BLaER1 treated with 17β-estradiol and CSF1 and Interleukin-3, amounts not matched to agents 10 nM and 100 nM (cell line): ENCODE data around the gene CLEC20A.
A peak's percentile ranks its signal among the peaks of the same experiment; 100 is the strongest.

ENCODE experiments used
- H3K27ac ChIP-seq, 11 experiments: shearing (Covaris generic); formaldehyde crosslinking; 2 replicates each; pipeline ENCODE4 v1.8.1; 2022
- H3K27me3 ChIP-seq, 11 experiments: shearing (Covaris generic); formaldehyde crosslinking; 2 replicates each; pipeline ENCODE4 v1.8.1; 2022
- H3K36me3 ChIP-seq, 11 experiments: shearing (Covaris generic); formaldehyde crosslinking; 2 replicates each; pipeline ENCODE4 v1.8.1; 2022
- H3K4me1 ChIP-seq, 10 experiments: shearing (Covaris generic); formaldehyde crosslinking; 2 replicates each; pipeline ENCODE4 v1.8.1; 2022
- H3K4me2 ChIP-seq, 11 experiments: shearing (Covaris generic); formaldehyde crosslinking; 2 replicates each; pipeline ENCODE4 v1.8.1; 2022
- H3K4me3 ChIP-seq, 10 experiments: shearing (Covaris generic); formaldehyde crosslinking; 2 replicates each; pipeline ENCODE4 v1.8.1; 2022
- H3K9ac ChIP-seq, 11 experiments: shearing (Covaris generic); formaldehyde crosslinking; 2 replicates each; pipeline ENCODE4 v1.8.1; 2022
- H3K9me3 ChIP-seq, 11 experiments: shearing (Covaris generic); formaldehyde crosslinking; replicated peaks in 1 of 11; 2 replicates each; pipeline ENCODE4 v1.8.1; 2022
- H4K20me1 ChIP-seq, 11 experiments: shearing (Covaris generic); formaldehyde crosslinking; 2 replicates each; pipeline ENCODE4 v1.8.1; 2022
- Cebpa-rat ChIP-seq, 11 experiments: shearing (Covaris generic); IDR thresholded peaks; 2 replicates each; pipeline ENCODE4 v1.8.1; 2022

Gene CLEC20A

GRCh38 chr1:178461104-178461503 is 35.7 kb downstream of the CLEC20A start:
- no peak overlapping the region for H3K4me2 ChIP-seq
- H4K20me1 ChIP-seq, result no peaks in the 10 kb centered on the region
- H3K4me1 ChIP-seq, result peaks cover 0 to 10% (median 0%) of the 10 kb centered on the region in 10 experiments; a peak in 5 of 20 replicates
- H3K4me3 ChIP-seq, result no peak overlapping the region
- H3K9ac ChIP-seq, result no peak overlapping the region
- TF ChIP-seq Cebpa-rat (IDR thresholded peaks at IDR 0.05), result no peak
- no peaks in the 10 kb centered on the region for H3K27me3 ChIP-seq
- no peaks in the 10 kb centered on the region for H3K9me3 ChIP-seq
- H3K36me3 ChIP-seq, result peaks cover 0 to 34% (median 0%) of the 10 kb centered on the region in 11 experiments; a peak in 4 of 22 replicates
- H3K27ac ChIP-seq, result no peak overlapping the region

- Histone ChIP-seq H4K20me1 (no peaks in the 10 kb centered on the region), H3K36me3 (peaks cover 0 to 24% (median 0%) of the 10 kb centered on the region in 11 experiments; a peak in 3 of 22 replicates), H3K4me3 (no peak overlapping the region), H3K9me3 (no peaks in the 10 kb centered on the region), H3K27ac (no peak overlapping the region), H3K4me2 (no peak overlapping the region), H3K27me3 (no peaks in the 10 kb centered on the region), H3K9ac (no peak overlapping the region), H3K4me1 (peaks cover 0 to 10% (median 0%) of the 10 kb centered on the region in 10 experiments; a peak in 5 of 20 replicates)
- TF ChIP-seq Cebpa-rat (IDR thresholded peaks at IDR 0.05), result no peak
These were observed 38.6 kb downstream of the CLEC20A start for GRCh38 chr1:178458203-178458602.

GRCh38 chr1:178457651-178458050 is 39.1 kb downstream of the CLEC20A start:
- Histone ChIP-seq H3K4me2 (no peak overlapping the region), H3K27me3 (no peaks in the 10 kb centered on the region), H4K20me1 (no peaks in the 10 kb centered on the region), H3K27ac (no peak overlapping the region), H3K9me3 (no peaks in the 10 kb centered on the region), H3K36me3 (peaks cover 0 to 24% (median 0%) of the 10 kb centered on the region in 11 experiments; a peak in 3 of 22 replicates), H3K4me3 (no peak overlapping the region), H3K9ac (no peak overlapping the region), H3K4me1 (peaks cover 0 to 10% (median 0%) of the 10 kb centered on the region in 10 experiments; a peak in 5 of 20 replicates)
- no peak for TF ChIP-seq Cebpa-rat (IDR thresholded peaks at IDR 0.05)

- peak in 4 of 11 experiments; percentile 27 to 68 (median 39); a peak in 3 of 22 replicates for TF ChIP-seq Cebpa-rat (IDR thresholded peaks at IDR 0.05)
- Histone ChIP-seq H3K4me2 (no peak overlapping the region), H3K9ac (no peak overlapping the region), H3K9me3 (no peaks in the 10 kb centered on the region), H3K4me1 (peaks cover 0 to 13% (median 0%) of the 10 kb centered on the region in 10 experiments; a peak in 5 of 20 replicates), H4K20me1 (no peaks in the 10 kb centered on the region), H3K4me3 (no peak overlapping the region), H3K36me3 (peaks cover 0 to 32% (median 0%) of the 10 kb centered on the region in 11 experiments; a peak in 4 of 22 replicates), H3K27me3 (no peaks in the 10 kb centered on the region), H3K27ac (no peak overlapping the region)
These were observed 40.3 kb downstream of the CLEC20A start for GRCh38 chr1:178456472-178456871.

GRCh38 chr1:178452013-178452412 is 44.8 kb downstream of the CLEC20A start:
- Histone ChIP-seq H3K4me2 (peak overlapping the region in 1 of 11 experiments; percentile 7; a peak in 2 of 22 replicates), H3K4me1 (peaks cover 0 to 12% (median 5%) of the 10 kb centered on the region in 10 experiments; a peak in 10 of 20 replicates), H3K9me3 (no peaks in the 10 kb centered on the region), H3K27me3 (no peaks in the 10 kb centered on the region), H3K4me3 (no peak overlapping the region), H4K20me1 (no peaks in the 10 kb centered on the region), H3K27ac (no peak overlapping the region), H3K9ac (no peak overlapping the region), H3K36me3 (peaks cover 0 to 15% (median 0%) of the 10 kb centered on the region in 11 experiments; a peak in 3 of 22 replicates)
- TF ChIP-seq Cebpa-rat (IDR thresholded peaks at IDR 0.05), result no peak

GRCh38 chr1:178451529-178451928 is 45.2 kb downstream of the CLEC20A start:
- Histone ChIP-seq H3K4me2 (no peak overlapping the region), H4K20me1 (no peaks in the 10 kb centered on the region), H3K9ac (no peak overlapping the region), H3K27me3 (no peaks in the 10 kb centered on the region), H3K36me3 (peaks cover 0 to 10% (median 0%) of the 10 kb centered on the region in 11 experiments; a peak in 3 of 22 replicates), H3K9me3 (no peaks in the 10 kb centered on the region), H3K27ac (no peak overlapping the region), H3K4me3 (no peak overlapping the region), H3K4me1 (peaks cover 0 to 12% (median 5%) of the 10 kb centered on the region in 10 experiments; a peak in 10 of 20 replicates)
- TF ChIP-seq Cebpa-rat (IDR thresholded peaks at IDR 0.05), result no peak

GRCh38 chr1:178450871-178451270 is 45.9 kb downstream of the CLEC20A start:
- no peak overlapping the region for H3K9ac ChIP-seq
- no peaks in the 10 kb centered on the region for H4K20me1 ChIP-seq
- peaks cover 0 to 12% (median 5%) of the 10 kb centered on the region in 10 experiments; a peak in 10 of 20 replicates for H3K4me1 ChIP-seq
- no peak overlapping the region for H3K27ac ChIP-seq
- no peaks in the 10 kb centered on the region for H3K27me3 ChIP-seq
- no peak overlapping the region for H3K4me3 ChIP-seq
- 0 out of 22 replicates have a peak overlapping the region, but pooled peaks of 1 of the 11 experiments have one; percentile 55 for H3K4me2 ChIP-seq
- no peaks in the 10 kb centered on the region for H3K9me3 ChIP-seq
- 0 out of 22 replicates have a peak, but pooled peaks of 1 of the 11 experiments have one; percentile 31 for TF ChIP-seq Cebpa-rat (IDR thresholded peaks at IDR 0.05)
- H3K36me3 ChIP-seq, result peaks cover 0 to 8% (median 0%) of the 10 kb centered on the region in 11 experiments; a peak in 2 of 22 replicates

GRCh38 chr1:178442925-178443324 is 53.8 kb downstream of the CLEC20A start:
- no peak overlapping the region for H3K27ac ChIP-seq
- H3K4me1 ChIP-seq, result no peaks in the 10 kb centered on the region
- H3K4me3 ChIP-seq, result no peak overlapping the region
- peaks cover 0 to 5% (median 0%) of the 10 kb centered on the region in 11 experiments; a peak in 1 of 22 replicates for H3K9me3 ChIP-seq
- no peak overlapping the region for H3K4me2 ChIP-seq
- H3K36me3 ChIP-seq, result peaks cover 0 to 22% (median 0%) of the 10 kb centered on the region in 11 experiments; a peak in 4 of 22 replicates
- TF ChIP-seq Cebpa-rat (IDR thresholded peaks at IDR 0.05), result no peak
- no peaks in the 10 kb centered on the region; a peak in 1 of 22 replicates for H4K20me1 ChIP-seq
- H3K27me3 ChIP-seq, result no peaks in the 10 kb centered on the region
- no peak overlapping the region for H3K9ac ChIP-seq

- Histone ChIP-seq H4K20me1 (no peaks in the 10 kb centered on the region; a peak in 1 of 22 replicates), H3K36me3 (peaks cover 0 to 22% (median 0%) of the 10 kb centered on the region in 11 experiments; a peak in 4 of 22 replicates), H3K27me3 (no peaks in the 10 kb centered on the region), H3K4me3 (no peak overlapping the region), H3K4me1 (no peaks in the 10 kb centered on the region), H3K9me3 (peaks cover 0 to 5% (median 0%) of the 10 kb centered on the region in 11 experiments; a peak in 1 of 22 replicates), H3K4me2 (no peak overlapping the region), H3K27ac (no peak overlapping the region), H3K9ac (no peak overlapping the region)
- no peak for TF ChIP-seq Cebpa-rat (IDR thresholded peaks at IDR 0.05)
These were observed 58.3 kb downstream of the CLEC20A start for GRCh38 chr1:178438432-178438831.
